ENCODE results near the gene CNGB1. TPM values are rescaled to one million over a fixed set of nuclear protein-coding genes. Genes with fewer than 3 reads are reported as not detected.
A peak's percentile ranks its signal among the peaks of the same experiment; 100 is the strongest.

Gene CNGB1
- total RNA-seq, 4 donors from 2014 or later, result 0.14 to 1.9 (median 0.87) TPM

DNA sequence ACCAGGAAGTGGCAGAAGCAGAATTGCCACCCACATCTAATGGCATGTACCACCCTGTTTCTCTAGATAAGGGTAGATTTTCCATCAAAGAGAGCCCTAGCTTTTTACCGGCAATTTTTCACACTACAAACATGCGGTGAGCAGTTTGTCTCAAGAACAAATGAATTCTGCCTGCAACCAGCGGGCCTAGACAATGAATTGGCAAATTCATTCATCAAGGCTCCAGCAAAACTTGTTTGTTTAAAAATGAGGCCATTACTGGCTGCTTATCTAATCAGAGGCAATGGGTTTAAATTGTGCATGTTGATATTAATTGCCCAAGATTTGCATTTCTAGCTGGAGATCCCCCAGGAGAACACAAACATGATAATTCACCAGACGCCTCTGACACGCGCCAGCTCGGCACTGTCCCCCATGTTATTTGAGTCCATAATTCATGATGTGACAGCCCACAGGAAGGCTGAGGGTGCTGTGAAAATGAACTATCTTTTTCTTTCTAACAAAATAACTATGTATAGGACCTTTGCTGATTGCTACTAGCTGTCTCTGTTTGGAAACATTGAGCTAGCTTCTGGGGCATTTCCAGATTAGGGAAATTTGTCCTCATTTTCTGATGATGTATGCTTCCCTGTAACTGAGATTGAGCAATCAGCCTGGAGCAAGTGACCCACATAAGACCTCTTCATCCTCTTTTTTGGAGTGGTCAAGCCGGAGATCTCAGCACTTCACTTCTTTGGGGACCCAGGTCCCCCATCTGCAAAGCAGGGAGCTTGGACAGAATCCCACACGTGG, 80.8 kb downstream of the CNGB1 start:
- TF ChIP-seq POLR2AphosphoS5 (IDR thresholded peaks at IDR 0.05) (no peak), EP300 (IDR thresholded peaks at IDR 0.05; ENCODE audit: low read depth) (no peak), CTCF (IDR thresholded peaks at IDR 0.05) (no peak), POLR2A (IDR thresholded peaks at IDR 0.05) (no peak)
- peaks cover 16% of the 10 kb centered on the region for H3K27me3 ChIP-seq
- no peak for DNase-seq
- in situ Hi-C loops (cut with MboI; ENCODE audit: low pct_ligation_motif_present in 1 of 4, low pct_unique_long_range_greater_than_20kb in 1 of 4, low sequenced_read_pairs in 3 of 4), result loop anchor here in 2 of 4 donors (10.0 kb wide), 1 partner anchor 115 kb away; the partner anchor contains the start of genes USB1 (in 2 of the 2) and ZNF319 (in 2 of the 2)
- no peaks in the 10 kb centered on the region for H3K36me3 ChIP-seq
- 53 to 67% methylated on average over 2 to 9 of the region's 9 CpGs for WGBS, 2 donors (ENCODE audit: low coverage in 1 of 2)
- peaks cover 0 to 18% (median 9%) of the 10 kb centered on the region in 4 donors for H3K4me1 ChIP-seq
- no peak overlapping the region for H3K4me3 ChIP-seq
- intact Hi-C loops (cut with DNase I; ENCODE audit: low total_unique reads), result no loop called here
- no peaks in the 10 kb centered on the region for H3K9me3 ChIP-seq
- peak overlapping the region in 2 of 4 donors; percentile 40 to 41 for H3K27ac ChIP-seq

GRCh38 chr16:57889522-57889921, 81.4 kb downstream of the CNGB1 start:
- intact Hi-C loops (cut with DNase I; ENCODE audit: low total_unique reads) (no loop called here), in situ Hi-C loops (cut with MboI; ENCODE audit: low pct_ligation_motif_present in 1 of 4, low pct_unique_long_range_greater_than_20kb in 1 of 4, low sequenced_read_pairs in 3 of 4) (no loop called here)
- Histone ChIP-seq H3K27me3 (peaks cover 22% of the 10 kb centered on the region), H3K27ac (no peak overlapping the region), H3K4me1 (peaks cover 0 to 16% (median 7%) of the 10 kb centered on the region in 4 donors), H3K9me3 (no peaks in the 10 kb centered on the region), H3K36me3 (no peaks in the 10 kb centered on the region), H3K4me3 (no peak overlapping the region)
- no peak for TF ChIP-seq EP300 (IDR thresholded peaks at IDR 0.05; ENCODE audit: low read depth)
- no peak for TF ChIP-seq POLR2AphosphoS5 (IDR thresholded peaks at IDR 0.05)
- TF ChIP-seq CTCF (IDR thresholded peaks at IDR 0.05), result no peak
- no peak for TF ChIP-seq POLR2A (IDR thresholded peaks at IDR 0.05)
- DNase-seq, result no peak
- 77% methylated on average over 4 of the region's 4 CpGs; no CpG with 5 or more reads in 1 of the 2 donors for WGBS, 2 donors (ENCODE audit: low coverage in 1 of 2)

DNA sequence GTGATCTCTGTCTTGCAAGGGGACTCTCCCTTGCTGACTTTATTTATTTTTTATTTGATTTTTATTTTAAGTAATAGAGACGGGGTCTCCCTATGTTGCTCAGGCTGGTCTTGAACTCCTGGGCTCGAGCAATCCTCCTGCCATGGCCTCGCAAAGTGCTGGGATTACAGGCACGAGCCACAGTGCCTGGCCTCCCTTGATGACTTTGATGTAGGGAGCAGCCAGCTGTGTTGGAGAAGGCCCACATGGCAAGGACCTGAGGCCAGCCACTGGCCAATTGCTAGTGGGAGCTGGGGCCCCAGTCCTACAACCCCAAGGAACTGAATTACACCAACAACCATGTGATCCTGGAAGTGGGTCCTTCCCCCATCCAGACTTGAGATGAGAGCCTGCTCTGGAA, 81.8 kb downstream of the CNGB1 start:
- Histone ChIP-seq H3K4me3 (no peak overlapping the region), H3K9me3 (no peaks in the 10 kb centered on the region), H3K4me1 (peaks cover 0 to 13% (median 4%) of the 10 kb centered on the region in 4 donors), H3K27ac (no peak overlapping the region), H3K36me3 (no peaks in the 10 kb centered on the region), H3K27me3 (peaks cover 26% of the 10 kb centered on the region)
- intact Hi-C loops (cut with DNase I; ENCODE audit: low total_unique reads), result no loop called here
- no peak for DNase-seq
- TF ChIP-seq EP300 (IDR thresholded peaks at IDR 0.05; ENCODE audit: low read depth) (no peak), POLR2AphosphoS5 (IDR thresholded peaks at IDR 0.05) (no peak), CTCF (IDR thresholded peaks at IDR 0.05) (no peak), POLR2A (IDR thresholded peaks at IDR 0.05) (no peak)
- WGBS, 2 donors (ENCODE audit: low coverage in 1 of 2), result 79 to 83% methylated on average over 3 to 4 of the region's 4 CpGs
- in situ Hi-C loops (cut with MboI; ENCODE audit: low pct_ligation_motif_present in 1 of 4, low pct_unique_long_range_greater_than_20kb in 1 of 4, low sequenced_read_pairs in 3 of 4), result no loop called here

GRCh38 chr16:57888128-57888527, 82.8 kb downstream of the CNGB1 start:
- intact Hi-C loops (cut with DNase I; ENCODE audit: low total_unique reads) (no loop called here), in situ Hi-C loops (cut with MboI; ENCODE audit: low pct_ligation_motif_present in 1 of 4, low pct_unique_long_range_greater_than_20kb in 1 of 4, low sequenced_read_pairs in 3 of 4) (no loop called here)
- 63 to 79% methylated on average over 1 to 5 of the region's 5 CpGs for WGBS, 2 donors (ENCODE audit: low coverage in 1 of 2)
- Histone ChIP-seq H3K9me3 (no peaks in the 10 kb centered on the region), H3K4me3 (no peak overlapping the region), H3K36me3 (no peaks in the 10 kb centered on the region), H3K27ac (no peak overlapping the region), H3K27me3 (peaks cover 36% of the 10 kb centered on the region), H3K4me1 (peaks cover 0 to 14% (median 4%) of the 10 kb centered on the region in 4 donors)
- TF ChIP-seq CTCF (IDR thresholded peaks at IDR 0.05) (no peak), POLR2A (IDR thresholded peaks at IDR 0.05) (no peak), POLR2AphosphoS5 (IDR thresholded peaks at IDR 0.05) (no peak), EP300 (IDR thresholded peaks at IDR 0.05; ENCODE audit: low read depth) (no peak)
- DNase-seq, result no peak
